HG03571 (cell line): Measurements from ENCODE around the gene CREB5.
"Not testable (repeated sequence)": the region's sequence is repeated elsewhere in the genome, so short reads cannot be mapped to it uniquely, and the experiment has no call there.

ENCODE experiments used
- ATAC-seq: cut with Tn5 transposase; IDR thresholded peaks from one replicate; pipeline ENCODE4 v1.9.1; 2021; ENCODE audit not compliant: unreplicated experiment

Gene CREB5

DNA sequence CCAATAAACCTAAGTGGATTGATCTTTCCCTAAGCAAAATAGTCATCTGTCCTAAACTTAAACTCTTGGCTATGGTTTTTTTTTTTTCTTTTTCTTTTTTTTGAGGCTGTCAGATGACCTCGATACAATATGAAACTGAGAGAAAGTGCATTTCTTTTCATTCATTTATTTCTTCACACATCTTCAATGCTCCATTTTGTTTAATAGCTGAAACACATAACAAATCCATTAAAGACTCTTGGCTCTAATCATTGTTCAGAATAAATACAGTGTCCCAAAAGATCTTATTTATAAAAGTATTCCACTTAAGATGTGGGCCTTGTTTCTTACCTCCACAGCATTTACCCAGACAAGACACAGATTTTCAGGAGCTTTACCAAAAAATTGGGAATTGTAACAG lies 350.3 kb downstream of the CREB5 start:
- no peak for ATAC-seq

DNA sequence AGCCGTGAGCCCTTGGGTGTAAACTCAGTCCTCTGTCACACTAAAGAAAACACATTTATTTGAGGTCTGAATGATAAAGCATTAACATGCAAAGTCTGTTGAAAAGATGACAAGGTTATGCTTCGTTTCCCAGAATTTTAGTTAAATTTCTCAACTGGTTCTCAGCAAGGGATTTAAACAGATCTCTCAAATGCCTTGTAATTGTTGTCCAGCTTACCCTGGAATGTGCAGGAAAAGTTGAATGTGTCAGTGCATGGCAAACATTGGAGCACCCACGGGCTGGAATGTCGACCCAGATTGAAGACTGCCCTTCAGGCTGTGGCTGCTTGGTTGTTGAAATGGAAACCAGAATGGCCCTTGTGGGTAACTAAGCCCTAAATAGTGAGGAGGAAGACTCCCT lies 354.0 kb downstream of the CREB5 start:
- ATAC-seq: no peak

DNA sequence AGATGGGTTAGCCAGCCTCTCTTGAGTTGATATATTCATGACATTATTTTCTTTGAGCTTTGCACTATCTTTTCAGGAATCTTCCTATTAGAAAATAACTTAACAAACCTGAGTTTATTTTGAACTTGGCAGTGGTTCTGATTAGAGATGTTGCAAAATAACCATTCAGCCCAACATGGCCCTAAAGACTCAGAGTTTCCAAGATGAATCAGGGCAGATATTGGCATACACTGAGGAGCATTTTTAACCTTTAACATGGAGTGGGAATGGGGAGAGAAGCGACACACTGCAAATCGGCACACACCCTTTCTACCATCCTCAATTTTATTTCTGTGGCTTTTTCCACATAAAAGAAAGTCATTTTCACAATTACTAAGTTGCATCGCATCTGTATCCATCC lies 355.0 kb downstream of the CREB5 start:
- ATAC-seq: no peak

DNA sequence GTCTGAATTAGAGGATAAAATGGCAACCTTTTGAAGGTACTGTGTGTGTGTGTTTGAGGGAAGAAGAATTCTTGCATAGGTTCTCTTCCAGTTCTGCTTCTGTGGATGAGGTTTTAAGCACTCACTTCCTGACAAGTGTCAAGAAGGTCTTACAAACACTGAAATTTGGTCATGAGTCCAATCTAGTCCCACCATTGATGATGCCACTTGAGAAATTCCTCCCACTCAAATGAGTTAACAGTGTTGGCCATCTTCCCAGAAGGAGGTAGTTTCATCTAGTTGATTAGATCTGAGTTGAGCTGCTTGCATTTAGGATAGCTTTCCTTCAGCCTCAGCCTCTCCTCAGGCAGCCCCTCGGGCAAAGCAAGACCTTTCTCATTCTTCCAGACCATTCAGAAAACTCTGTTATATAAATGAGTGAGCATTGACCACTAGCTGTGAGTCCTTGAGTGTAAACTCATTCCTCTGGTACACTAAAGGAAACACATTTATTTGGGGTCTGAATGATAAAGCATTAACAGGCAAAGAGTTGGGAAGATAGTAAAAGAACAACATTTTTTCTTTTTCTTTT lies 356.3 kb downstream of the CREB5 start:
- ATAC-seq: no peak

DNA sequence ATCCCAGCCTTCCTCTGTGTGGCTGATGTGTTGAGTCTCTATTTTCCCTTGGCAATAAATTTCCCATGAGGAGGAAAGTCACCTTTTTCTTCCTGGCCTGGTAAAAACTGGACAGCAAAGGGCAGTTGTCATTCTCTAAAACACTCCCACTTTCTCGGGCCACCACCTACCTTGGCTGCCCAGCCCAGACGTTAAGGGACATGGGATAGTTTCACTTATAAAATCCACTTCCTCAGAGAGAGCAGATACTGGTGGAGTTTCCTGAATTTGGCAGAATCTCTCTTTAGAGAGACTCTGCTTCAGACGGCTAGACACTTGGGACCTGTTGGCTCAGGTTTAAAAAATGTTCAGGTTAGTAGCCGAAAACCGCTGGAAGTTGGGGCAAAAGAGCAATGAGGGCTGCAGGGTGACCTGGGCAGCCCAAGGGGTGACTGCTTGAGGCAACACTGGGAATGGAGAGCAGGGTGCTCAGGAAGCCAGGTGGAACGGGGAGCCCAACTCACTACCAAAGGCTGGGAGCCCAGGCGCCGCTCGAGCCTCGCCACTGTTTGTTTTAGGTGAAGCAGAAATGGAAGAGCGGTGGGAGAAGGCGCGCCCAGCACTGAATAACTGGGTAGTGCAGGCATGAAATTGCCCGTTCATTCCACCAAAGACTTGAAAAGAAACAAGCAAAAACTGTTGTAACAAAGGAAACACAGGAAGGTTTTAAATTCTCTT lies 359.7 kb downstream of the CREB5 start:
- ATAC-seq: no peak

DNA sequence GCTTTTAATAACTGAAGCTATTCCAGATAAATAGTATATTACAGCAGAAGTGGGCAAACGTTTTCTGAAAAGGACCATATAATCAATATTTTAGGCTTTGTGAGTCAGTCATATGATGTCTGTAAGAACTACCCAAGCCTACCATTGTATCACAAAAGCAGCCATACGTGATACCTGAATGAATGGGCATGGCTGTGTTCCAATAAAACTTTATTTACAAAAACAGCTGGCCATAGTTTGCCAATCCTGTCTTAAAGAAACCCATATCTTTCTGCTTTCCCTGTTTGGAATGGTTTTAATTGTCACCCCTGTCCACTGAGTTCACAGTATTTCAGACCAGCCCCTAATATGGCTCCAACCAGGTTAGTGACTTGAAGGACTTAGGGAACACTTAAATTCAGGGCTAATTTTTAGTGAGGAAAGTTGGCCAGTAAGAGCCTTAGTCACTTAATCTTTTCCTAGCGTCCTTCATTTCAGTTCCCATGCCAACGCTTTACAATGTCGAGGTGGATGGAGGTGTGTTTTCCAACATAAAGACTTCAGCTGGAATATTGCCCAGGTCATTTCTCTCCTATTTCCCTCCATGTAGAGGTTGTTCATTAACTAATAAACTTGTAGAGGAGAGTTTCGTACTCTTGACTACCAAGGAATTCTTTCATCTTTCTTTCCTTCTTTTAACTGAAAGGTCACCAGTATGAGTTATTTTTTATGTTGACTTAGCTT lies 361.3 kb downstream of the CREB5 start:
- no peak for ATAC-seq

DNA sequence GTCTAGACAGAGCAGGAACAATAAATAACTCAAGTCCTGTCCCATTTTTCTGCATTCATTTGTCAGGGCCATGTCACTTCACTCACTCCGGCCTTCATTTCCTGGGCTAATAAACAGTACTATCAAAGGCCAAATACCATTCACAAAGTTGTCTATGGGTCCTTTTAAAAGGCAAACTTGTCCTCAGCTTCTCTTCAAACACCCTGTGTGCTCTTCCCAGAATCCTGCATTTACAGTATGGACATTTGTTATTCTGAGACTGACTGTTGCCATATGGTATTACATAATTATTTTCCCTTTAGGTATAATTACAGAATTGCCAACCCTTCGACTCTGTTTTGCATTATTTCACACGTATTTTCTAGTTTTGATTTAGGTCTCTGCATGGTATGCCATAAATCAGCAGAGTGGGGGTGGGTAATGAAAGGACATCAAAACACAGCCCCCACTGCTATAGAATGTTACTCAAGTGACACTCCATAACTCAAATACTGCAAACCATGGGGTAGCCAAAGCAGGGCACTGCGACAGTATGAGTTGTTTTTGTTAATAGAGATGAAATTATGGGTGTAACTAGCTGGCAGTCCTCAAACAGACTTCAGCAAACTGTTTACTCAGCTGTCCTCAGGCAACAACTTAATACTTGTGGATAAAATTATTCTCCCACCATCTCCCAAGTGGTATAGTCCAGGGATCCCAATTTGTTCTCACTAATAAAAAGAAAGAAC lies 362.1 kb downstream of the CREB5 start:
- ATAC-seq: no peak

DNA sequence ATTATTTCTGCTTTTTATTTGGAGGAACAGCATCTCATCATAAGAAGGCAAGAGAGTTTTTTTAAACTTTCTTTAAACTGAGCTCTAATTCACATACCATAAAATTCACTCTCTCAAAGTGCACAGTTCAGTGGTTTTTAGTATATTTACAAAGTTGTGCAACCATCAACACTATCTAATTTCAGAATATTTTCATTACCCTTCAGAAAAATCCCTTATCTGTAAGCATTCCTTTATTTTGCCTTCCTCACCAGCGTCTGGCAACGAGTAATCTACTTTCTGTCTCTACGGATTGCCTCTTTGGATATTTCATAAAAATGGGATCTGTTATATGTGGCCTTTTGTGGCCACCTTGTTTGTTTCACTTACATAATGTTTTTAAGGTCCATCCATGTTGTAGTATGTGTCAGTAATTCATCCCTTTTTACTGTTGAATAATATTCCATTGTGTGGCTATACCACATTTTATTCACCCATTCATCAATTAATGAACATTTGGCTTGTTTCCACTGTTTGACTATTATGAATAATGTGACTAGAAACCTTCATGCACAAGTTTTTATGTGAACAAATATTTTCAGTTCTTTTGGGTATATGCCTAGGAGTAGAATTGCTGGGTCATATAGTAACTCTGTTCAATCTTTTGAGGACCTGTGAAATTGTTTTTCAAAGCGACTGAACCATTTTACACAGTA lies 364.3 kb downstream of the CREB5 start:
- no peak for ATAC-seq

DNA sequence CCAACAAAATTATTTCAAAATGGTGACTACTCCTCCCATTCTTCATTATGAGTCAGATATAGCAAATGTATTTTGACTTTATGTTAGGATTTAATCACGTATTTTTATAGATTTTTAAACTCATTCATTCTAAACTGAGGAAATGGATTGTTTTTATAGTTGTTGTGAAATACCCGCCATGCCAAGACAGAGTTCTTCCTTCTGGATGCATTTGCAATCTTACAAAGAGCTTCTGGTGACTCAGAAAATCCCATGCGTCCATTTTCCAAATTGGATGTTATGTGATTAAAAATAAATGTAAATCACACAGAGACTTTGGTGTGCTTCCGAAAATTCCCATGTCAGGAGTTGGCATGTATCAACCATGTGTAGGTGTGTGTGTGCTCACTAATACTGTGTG lies 366.5 kb downstream of the CREB5 start:
- no peak for ATAC-seq

DNA sequence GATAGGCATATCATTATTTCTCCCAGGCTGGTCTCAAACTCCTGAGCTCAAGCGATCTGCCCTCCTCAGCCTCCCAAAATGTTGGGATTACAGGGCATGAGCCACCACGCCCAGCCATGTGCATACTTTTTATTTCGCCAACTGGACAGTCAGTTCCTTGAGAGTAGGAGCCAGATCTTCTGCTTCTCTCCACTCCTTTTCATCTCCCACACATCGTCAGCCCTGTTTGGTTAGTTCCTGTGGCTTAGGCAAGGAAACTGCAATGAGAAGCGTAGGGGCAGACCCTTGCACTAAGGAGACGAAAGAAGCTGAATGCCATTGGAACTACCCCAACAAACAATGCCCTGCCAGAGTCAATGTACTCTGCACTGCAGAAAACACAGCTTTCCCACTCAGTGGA lies 367.6 kb downstream of the CREB5 start:
- ATAC-seq: no peak

DNA sequence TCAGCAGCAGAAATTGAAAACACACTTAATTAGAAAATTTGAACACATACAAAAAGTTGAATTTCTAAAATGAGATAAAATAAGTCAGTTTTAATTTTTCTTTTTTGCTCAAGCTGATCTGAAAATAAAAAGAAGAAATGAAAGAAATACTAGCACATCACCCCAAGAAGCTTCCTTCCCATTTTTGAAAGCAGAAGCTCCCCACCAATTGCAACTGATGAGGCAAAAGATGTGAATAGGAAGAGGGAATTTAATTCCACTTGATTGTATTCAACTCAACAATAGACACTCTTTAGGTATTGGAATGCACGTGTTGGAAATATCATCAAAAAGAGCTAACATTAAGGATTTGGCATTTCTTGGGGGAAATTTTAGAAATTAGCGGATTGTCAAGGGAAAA lies 370.0 kb downstream of the CREB5 start:
- no peak for ATAC-seq

DNA sequence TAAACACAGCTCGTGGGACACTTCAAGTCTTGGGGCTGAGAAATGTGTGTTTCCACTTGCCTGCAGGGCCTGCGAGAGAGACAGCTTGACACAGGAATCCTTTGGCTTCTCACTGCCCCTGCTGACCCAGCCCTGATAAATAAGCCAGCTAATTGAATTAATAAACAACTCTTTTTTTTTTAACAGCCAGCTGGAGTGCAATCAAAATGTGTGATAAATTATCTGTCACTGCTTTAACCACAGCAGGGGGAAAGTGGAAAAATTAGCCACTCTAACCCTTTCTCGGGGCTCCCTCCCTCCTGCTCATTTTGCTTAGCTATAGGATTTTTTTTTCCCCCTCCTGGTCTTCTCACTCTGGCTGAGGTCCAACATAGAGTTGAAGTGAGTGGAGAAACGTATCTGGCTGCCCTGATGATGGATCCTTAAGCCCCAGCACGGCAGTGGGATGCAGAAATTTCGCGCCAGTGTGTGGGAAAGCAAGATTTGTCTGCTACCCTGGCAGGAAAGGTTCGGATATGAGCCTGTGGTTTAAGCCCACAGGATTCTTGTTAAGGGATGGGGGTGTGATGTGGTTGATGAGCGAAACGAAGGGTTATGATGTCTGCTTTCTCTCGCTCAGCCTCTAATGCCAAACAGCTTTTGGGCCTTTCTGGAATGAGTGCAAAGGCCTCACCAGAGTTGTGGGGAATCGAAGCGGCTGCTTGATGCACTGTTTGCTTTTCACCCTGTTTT lies 372.0 kb downstream of the CREB5 start:
- ATAC-seq: no peak

DNA sequence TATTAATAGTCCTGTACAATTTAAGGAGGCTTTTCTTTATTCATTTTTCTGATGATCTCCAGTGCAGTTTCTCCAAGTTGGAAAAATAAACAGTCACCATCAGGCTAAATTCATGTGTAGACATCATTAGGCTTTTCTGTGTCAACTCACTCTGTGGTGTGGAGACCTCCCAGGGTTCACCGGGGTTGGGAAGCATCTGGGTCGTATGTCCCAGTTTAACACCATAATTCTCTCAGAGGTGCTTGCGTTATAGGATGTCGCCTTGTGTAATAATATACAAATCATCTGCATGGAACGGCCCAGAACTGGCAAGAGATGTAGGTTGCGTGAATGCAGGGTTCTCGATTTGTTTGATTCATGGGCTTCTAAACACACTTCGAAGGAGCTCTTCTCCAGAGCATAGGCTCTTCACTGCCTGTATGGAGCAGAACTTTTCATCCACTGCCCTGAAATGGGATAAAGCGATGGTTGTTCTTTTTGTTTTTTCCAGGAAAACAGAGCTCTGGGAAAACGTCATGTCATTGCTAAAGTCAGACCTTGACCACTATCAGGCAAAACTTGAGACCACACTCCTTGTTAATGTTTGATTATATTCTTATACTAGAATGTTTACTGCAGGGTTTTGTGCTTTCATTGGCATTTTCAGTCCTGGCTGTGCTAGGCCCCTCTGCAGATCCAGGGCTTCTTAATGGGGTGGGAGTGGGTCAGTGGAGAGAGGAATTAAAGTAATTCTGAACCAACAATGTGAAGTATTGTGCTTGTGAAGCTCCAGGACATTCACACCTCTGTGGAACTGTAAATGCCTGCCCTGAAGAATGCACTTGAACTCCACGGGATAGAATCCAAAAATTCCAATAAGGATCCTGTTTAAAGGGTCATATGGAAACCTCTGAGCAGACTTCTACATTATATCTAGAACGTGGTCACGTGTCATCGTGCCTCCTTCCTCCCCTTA lies 373.0 kb downstream of the CREB5 start:
- ATAC-seq: no peak

DNA sequence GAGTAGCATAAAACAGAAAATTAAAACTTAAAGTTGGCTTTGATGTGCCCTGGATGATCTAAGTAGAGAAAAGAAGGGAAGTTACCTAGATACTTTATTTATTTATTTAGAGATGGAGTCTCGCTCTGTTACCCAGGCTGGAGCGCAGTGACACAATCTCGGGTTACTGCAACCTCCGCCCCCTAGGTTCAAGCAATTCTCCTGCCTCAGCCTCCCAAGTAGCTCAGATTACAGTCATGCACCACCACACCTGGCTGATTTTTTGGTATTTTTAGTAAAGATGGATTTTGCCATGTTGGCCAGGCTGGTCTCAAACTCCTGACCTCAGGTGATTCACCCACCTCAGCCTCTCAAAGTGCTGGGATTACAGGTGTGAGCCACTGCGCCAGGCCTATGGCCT lies 373.8 kb downstream of the CREB5 start:
- not testable (repeated sequence) for ATAC-seq

DNA sequence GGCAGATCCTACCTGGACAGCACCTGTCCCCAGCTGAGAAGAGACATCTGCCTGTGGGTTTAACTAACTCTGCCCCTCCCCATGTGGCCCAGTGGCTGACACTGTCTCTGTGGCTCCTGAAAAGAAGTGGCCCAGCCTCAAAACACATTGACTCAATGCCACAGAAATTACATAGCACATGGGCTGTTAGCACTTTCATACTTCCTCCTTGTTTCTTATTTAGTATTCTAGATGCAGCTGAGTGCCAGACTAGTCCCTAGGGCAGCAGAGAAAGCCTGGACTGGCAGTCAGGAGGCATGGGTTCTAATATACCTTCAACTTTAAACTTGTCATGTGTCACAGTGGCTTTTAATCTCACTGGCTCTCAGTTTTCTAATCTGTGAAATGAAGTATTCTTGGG lies 374.8 kb downstream of the CREB5 start:
- no peak for ATAC-seq

DNA sequence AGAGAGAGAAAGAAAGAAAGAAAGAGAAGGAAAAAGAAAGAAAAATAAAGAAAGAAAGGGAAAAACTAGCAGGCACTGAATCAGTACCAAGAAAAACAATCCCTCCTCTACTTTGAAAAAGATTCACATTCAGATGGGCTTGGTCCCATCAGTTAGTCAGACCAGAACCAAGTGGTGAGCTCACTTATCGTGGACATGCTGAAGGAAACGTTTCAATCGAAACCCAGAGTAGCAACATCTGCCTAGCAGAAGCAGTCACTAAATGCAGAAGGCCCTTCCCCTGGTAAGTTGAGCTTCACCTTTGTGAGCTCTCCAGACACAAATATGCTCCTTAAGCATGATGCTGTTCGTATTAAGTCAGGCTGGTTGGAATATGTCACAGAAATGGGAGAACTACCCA lies 378.1 kb downstream of the CREB5 start:
- ATAC-seq: no peak

DNA sequence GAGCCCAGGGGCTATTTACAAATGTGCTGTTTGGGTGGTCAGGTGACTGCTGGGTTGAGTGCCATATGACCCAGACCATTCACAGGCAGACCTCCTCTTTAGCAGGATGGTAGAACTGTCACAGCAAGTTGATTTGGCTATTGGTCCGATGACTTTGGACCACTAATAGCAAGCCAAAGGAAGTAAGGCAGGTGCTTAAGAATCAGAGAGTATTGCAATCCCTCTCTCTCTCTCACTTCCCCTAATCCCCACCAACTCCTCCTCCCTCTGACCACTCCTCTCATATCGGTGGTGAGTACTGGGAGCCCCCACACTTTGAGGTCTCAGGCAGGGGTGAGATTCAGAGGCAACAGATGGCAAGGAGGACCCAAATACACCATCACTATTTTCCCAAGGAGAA lies 380.5 kb downstream of the CREB5 start:
- no peak for ATAC-seq

DNA sequence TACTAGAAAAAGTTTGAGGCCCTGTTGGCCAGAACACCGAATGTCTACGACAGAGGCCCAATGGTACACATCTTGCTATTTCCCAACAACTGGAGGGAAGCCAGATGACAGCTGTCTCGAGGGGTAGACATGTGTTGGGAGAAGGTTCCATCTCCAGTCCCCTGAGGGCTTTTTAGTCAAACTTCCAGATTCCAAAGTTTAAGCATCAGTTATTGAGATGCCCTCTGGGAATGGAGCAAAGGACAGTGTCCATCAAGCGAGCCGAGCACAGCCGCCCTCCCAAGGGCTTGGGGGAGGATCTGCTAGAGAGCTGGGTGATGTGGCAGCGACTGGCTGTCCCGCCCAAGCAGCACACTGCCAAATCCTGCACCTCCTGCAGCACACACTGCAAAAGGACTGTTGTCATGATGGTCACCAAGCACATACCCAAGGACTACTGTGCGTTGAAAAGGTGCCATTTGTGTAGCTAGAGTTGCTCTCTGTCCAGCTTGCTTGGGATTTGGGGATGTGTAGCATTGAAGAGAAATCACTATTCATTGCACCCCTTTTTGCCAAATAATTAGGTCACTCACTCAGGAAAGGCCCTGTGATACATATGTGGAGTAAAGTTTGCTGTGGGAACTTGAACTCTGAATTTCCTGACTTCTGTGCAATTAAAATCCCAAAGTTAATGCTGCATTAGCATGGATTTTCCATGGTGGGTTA lies 381.2 kb downstream of the CREB5 start:
- no peak for ATAC-seq

DNA sequence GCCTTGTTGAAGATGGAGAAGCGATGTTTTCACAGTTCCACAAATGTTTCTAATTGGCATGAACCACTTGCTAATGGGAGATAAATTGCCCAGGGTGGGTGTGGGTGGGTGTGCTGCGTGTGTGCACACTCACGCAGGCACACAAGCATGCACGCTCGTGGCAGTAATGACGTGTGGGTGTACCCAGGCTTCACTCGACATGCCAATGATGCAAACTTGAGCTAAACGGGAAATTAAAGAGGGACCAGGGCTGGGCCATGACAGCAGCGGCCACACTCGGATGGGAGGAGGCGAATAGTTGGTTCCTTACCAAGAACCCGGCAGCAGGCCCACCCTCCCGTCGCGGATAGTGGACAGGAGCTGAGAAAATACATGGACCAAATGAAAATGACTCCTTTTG lies 386.0 kb downstream of the CREB5 start:
- ATAC-seq: no peak
